Loucy (cell line): ENCODE measurements around the gene BRD3OS.

Experiments used
- H2AFZ ChIP-seq: fragments of 200-600 bp; sonication (generic); 2 replicates; pipeline ENCODE4 v1.6.0; 2016; ENCODE audit warnings: antibody characterized with exemption, mild to moderate bottlenecking, low read length, moderate library complexity
- H3F3A ChIP-seq: fragments of 200-600 bp; 2 replicates; pipeline ENCODE4 v1.6.0; 2016; ENCODE audit warnings: antibody characterized with exemption, low read depth, mild to moderate bottlenecking
- H3K27me3 ChIP-seq: fragments of 200-600 bp; sonication (generic); 2 replicates; pipeline ENCODE4 v1.6.1; 2014; ENCODE audit warnings: low read length, mild to moderate bottlenecking; ENCODE audit not compliant: insufficient read depth, poor library complexity, severe bottlenecking
- H3K36me3 ChIP-seq: fragments of 200-600 bp; sonication (generic); 2 replicates; pipeline ENCODE4 v1.6.1; 2016; ENCODE audit warnings: low read length; ENCODE audit not compliant: insufficient read depth
- H3K4me1 ChIP-seq: fragments of 200-600 bp; sonication (generic); 2 replicates; pipeline ENCODE4 v1.5.1; 2014; ENCODE audit warnings: low read length, mild to moderate bottlenecking; ENCODE audit not compliant: insufficient read depth, poor library complexity, severe bottlenecking
- H3K4me2 ChIP-seq: fragments of 200-600 bp; sonication (generic); 2 replicates; pipeline ENCODE4 v1.6.0; 2014; ENCODE audit warnings: antibody characterized with exemption, low read length, low read depth, mild to moderate bottlenecking; ENCODE audit not compliant: poor library complexity, severe bottlenecking
- H3K4me3 ChIP-seq: fragments of 200-600 bp; sonication (generic); 2 replicates; pipeline ENCODE4 v1.5.1; 2014; ENCODE audit warnings: low read length, mild to moderate bottlenecking, mixed read lengths; ENCODE audit not compliant: poor library complexity, severe bottlenecking
- H3K79me2 ChIP-seq: fragments of 200-600 bp; sonication (generic); 2 replicates; pipeline ENCODE4 v1.6.1; 2014; ENCODE audit warnings: low read length; ENCODE audit not compliant: insufficient read depth
- H3K9ac ChIP-seq: fragments of 200-600 bp; sonication (generic); 2 replicates; pipeline ENCODE4 v1.6.0; 2014; ENCODE audit warnings: mild to moderate bottlenecking, low read depth, low read length, moderate library complexity; ENCODE audit not compliant: poor library complexity, severe bottlenecking
- H3K9me2 ChIP-seq: fragments of 200-600 bp; sonication (generic); replicated peaks from 2 replicates; pipeline ENCODE4 v1.6.1; 2016; ENCODE audit warnings: low read depth, low read length, mixed read lengths
- H3K9me3 ChIP-seq: fragments of 200-600 bp; sonication (generic); 2 replicates; pipeline ENCODE4 v1.6.1; 2014; ENCODE audit warnings: mild to moderate bottlenecking, antibody characterized with exemption, low read length, low read depth; ENCODE audit not compliant: insufficient read depth
- H4K20me1 ChIP-seq: fragments of 200-600 bp; sonication (generic); 2 replicates; pipeline ENCODE4 v1.6.0; 2014; ENCODE audit warnings: antibody characterized with exemption, low read length, mild to moderate bottlenecking; ENCODE audit not compliant: insufficient read depth, poor library complexity, severe bottlenecking
- CTCF ChIP-seq: fragments of 200-600 bp; sonication (generic); conservative IDR thresholded peaks from 2 replicates; pipeline ENCODE4 v1.5.1; 2014; ENCODE audit warnings: mild to moderate bottlenecking, antibody characterized with exemption, low read length
- EZH2phosphoT487 ChIP-seq: fragments of 200-600 bp; IDR thresholded peaks from 2 replicates; pipeline ENCODE4 v1.6.1; 2018; ENCODE audit warnings: antibody characterized with exemption, mild to moderate bottlenecking, moderate library complexity, borderline replicate concordance

Gene BRD3OS

GRCh38 chr9:133976887-133977286 lies 48.4 kb upstream of the BRD3OS start:
- no peaks in the 10 kb centered on the region for H3K9me2 ChIP-seq
- H3K4me2 ChIP-seq, result no peak overlapping the region
- no peak overlapping the region for H2AFZ ChIP-seq
- no peaks in the 10 kb centered on the region for H3K36me3 ChIP-seq
- H3K4me1 ChIP-seq, result no peaks in the 10 kb centered on the region
- no peak overlapping the region for H3K9ac ChIP-seq
- peaks cover 16% of the 10 kb centered on the region for H4K20me1 ChIP-seq
- TF ChIP-seq CTCF, result no peak
- TF ChIP-seq EZH2phosphoT487, result no peak
- H3K4me3 ChIP-seq, result no peak overlapping the region
- H3K9me3 ChIP-seq, result no peaks in the 10 kb centered on the region
- H3K79me2 ChIP-seq, result peaks cover 82% of the 10 kb centered on the region; the same call in 1 of the 2 replicates
- H3F3A ChIP-seq, result no peaks in the 10 kb centered on the region
- no peaks in the 10 kb centered on the region for H3K27me3 ChIP-seq

GRCh38 chr9:133977421-133978201 lies 47.7 kb upstream of the BRD3OS start:
- no peaks in the 10 kb centered on the region for H3K36me3 ChIP-seq
- H3K79me2 ChIP-seq, result peaks cover 85% of the 10 kb centered on the region; the same call in 1 of the 2 replicates
- TF ChIP-seq CTCF, result no peak
- no peak for TF ChIP-seq EZH2phosphoT487
- no peak overlapping the region for H3K4me2 ChIP-seq
- no peaks in the 10 kb centered on the region for H3K9me3 ChIP-seq
- no peaks in the 10 kb centered on the region for H3F3A ChIP-seq
- no peaks in the 10 kb centered on the region for H3K27me3 ChIP-seq
- no peaks in the 10 kb centered on the region for H3K4me1 ChIP-seq
- peaks cover 14% of the 10 kb centered on the region for H4K20me1 ChIP-seq
- H2AFZ ChIP-seq, result no peak overlapping the region
- H3K9me2 ChIP-seq, result no peaks in the 10 kb centered on the region
- no peak overlapping the region for H3K9ac ChIP-seq
- no peak overlapping the region for H3K4me3 ChIP-seq

GRCh38 chr9:133978226-133978898 lies 46.9 kb upstream of the BRD3OS start:
- Histone ChIP-seq H3K9me3 (no peaks in the 10 kb centered on the region), H3K9ac (no peak overlapping the region), H3K9me2 (no peaks in the 10 kb centered on the region), H3K4me3 (no peak overlapping the region), H4K20me1 (peaks cover 9% of the 10 kb centered on the region), H3K4me2 (no peak overlapping the region), H3K4me1 (no peaks in the 10 kb centered on the region), H3K27me3 (no peaks in the 10 kb centered on the region), H3K79me2 (peaks cover 88% of the 10 kb centered on the region; the same call in 1 of the 2 replicates), H3F3A (no peaks in the 10 kb centered on the region), H2AFZ (no peak overlapping the region), H3K36me3 (no peaks in the 10 kb centered on the region)
- TF ChIP-seq CTCF, result no peak
- no peak for TF ChIP-seq EZH2phosphoT487
